AG09319 (cell line): Measurements from ENCODE around the gene PRCD.

Source experiments
- DNase-seq: peaks from one replicate; pipeline ENCODE4 v3.0.0-alpha.2; 2010; ENCODE audit warnings: low read depth; ENCODE audit errors: extremely low read depth
- CTCF ChIP-seq: IDR thresholded peaks from 2 replicates; pipeline ENCODE4 v1.5.1; 2011; ENCODE audit warnings: low read depth, mild to moderate bottlenecking, inconsistent platforms, low read length, moderate library complexity

PRCD gene

GRCh38 chr17:76495663-76496400 is 44.0 kb upstream of the PRCD start:
- DNase-seq, result no peak

GRCh38 chr17:76496464-76496863 is 43.4 kb upstream of the PRCD start:
- DNase-seq, result no peak
- no peak for TF ChIP-seq CTCF

More at GRCh38 chr17:76495663-76496400, 44.0 kb upstream of the PRCD start:
- TF ChIP-seq CTCF, result no peak

GRCh38 chr17:76497699-76497978 is 42.2 kb upstream of the PRCD start:
- no peak for DNase-seq

GRCh38 chr17:76497979-76498875 is 41.6 kb upstream of the PRCD start:
- no peak for DNase-seq
- TF ChIP-seq CTCF, result no peak

More at GRCh38 chr17:76497699-76497978, 42.2 kb upstream of the PRCD start:
- TF ChIP-seq CTCF, result no peak

- DNase-seq, result no peak
- no peak for TF ChIP-seq CTCF
These were observed 41.0 kb upstream of the PRCD start for GRCh38 chr17:76498876-76499251.

- no peak for DNase-seq
- TF ChIP-seq CTCF, result no peak
These were observed 40.6 kb upstream of the PRCD start for GRCh38 chr17:76499267-76499667.

- TF ChIP-seq CTCF, result no peak
- DNase-seq, result no peak
These were observed 39.6 kb upstream of the PRCD start for GRCh38 chr17:76500074-76500746.
